Measurements from ENCODE around the gene EPB41L4A. TPM values are rescaled to one million over a fixed set of nuclear protein-coding genes. Genes with fewer than 3 reads are reported as not detected.

EPB41L4A gene
- total RNA-seq, 1 donor from 2014 or later: 30.6 TPM

GRCh38 chr5:112143690-112144089 is 275.4 kb downstream of the EPB41L4A start:
- Histone ChIP-seq H3K27me3 (ENCODE audit: control insufficient read depth, insufficient read depth, low read length) (no peaks in the 10 kb centered on the region), H3K36me3 (ENCODE audit: control insufficient read depth, insufficient read depth, low read length) (no peaks in the 10 kb centered on the region), H3K4me3 (ENCODE audit: low read depth, low read length) (no peak overlapping the region)
- DNase-seq (ENCODE audit: low read depth): no peak
- TF ChIP-seq CTCF (IDR thresholded peaks at IDR 0.05; ENCODE audit: insufficient read depth, low read length, poor library complexity, severe bottlenecking): no peak

- DNase-seq (ENCODE audit: low read depth): peak; percentile 79
- Histone ChIP-seq H3K27me3 (ENCODE audit: control insufficient read depth, insufficient read depth, low read length) (no peaks in the 10 kb centered on the region), H3K36me3 (ENCODE audit: control insufficient read depth, insufficient read depth, low read length) (no peaks in the 10 kb centered on the region), H3K4me3 (ENCODE audit: low read depth, low read length) (no peak overlapping the region)
- TF ChIP-seq CTCF (IDR thresholded peaks at IDR 0.05; ENCODE audit: insufficient read depth, low read length, poor library complexity, severe bottlenecking): no peak
Measured at GRCh38 chr5:112142769-112143270, 276.3 kb downstream of the EPB41L4A start.

GRCh38 chr5:112141582-112141981 is 277.5 kb downstream of the EPB41L4A start:
- no peak overlapping the region for H3K4me3 ChIP-seq (ENCODE audit: low read depth, low read length)
- H3K36me3 ChIP-seq (ENCODE audit: control insufficient read depth, insufficient read depth, low read length): no peaks in the 10 kb centered on the region
- DNase-seq (ENCODE audit: low read depth): no peak
- no peaks in the 10 kb centered on the region for H3K27me3 ChIP-seq (ENCODE audit: control insufficient read depth, insufficient read depth, low read length)
- no peak for TF ChIP-seq CTCF (IDR thresholded peaks at IDR 0.05; ENCODE audit: insufficient read depth, low read length, poor library complexity, severe bottlenecking)

GRCh38 chr5:112138526-112138925 is 280.6 kb downstream of the EPB41L4A start:
- H3K4me3 ChIP-seq (ENCODE audit: low read depth, low read length): no peak overlapping the region
- no peak for TF ChIP-seq CTCF (IDR thresholded peaks at IDR 0.05; ENCODE audit: insufficient read depth, low read length, poor library complexity, severe bottlenecking)
- no peak for DNase-seq (ENCODE audit: low read depth)
- H3K36me3 ChIP-seq (ENCODE audit: control insufficient read depth, insufficient read depth, low read length): no peaks in the 10 kb centered on the region
- H3K27me3 ChIP-seq (ENCODE audit: control insufficient read depth, insufficient read depth, low read length): no peaks in the 10 kb centered on the region

- no peak for DNase-seq (ENCODE audit: low read depth)
- no peak for TF ChIP-seq CTCF (IDR thresholded peaks at IDR 0.05; ENCODE audit: insufficient read depth, low read length, poor library complexity, severe bottlenecking)
- no peaks in the 10 kb centered on the region for H3K36me3 ChIP-seq (ENCODE audit: control insufficient read depth, insufficient read depth, low read length)
- no peaks in the 10 kb centered on the region for H3K27me3 ChIP-seq (ENCODE audit: control insufficient read depth, insufficient read depth, low read length)
- H3K4me3 ChIP-seq (ENCODE audit: low read depth, low read length): no peak overlapping the region
Measured at GRCh38 chr5:112136773-112137172, 282.3 kb downstream of the EPB41L4A start.

- Histone ChIP-seq H3K27me3 (ENCODE audit: control insufficient read depth, insufficient read depth, low read length) (no peaks in the 10 kb centered on the region), H3K36me3 (ENCODE audit: control insufficient read depth, insufficient read depth, low read length) (no peaks in the 10 kb centered on the region), H3K4me3 (ENCODE audit: low read depth, low read length) (no peak overlapping the region)
- no peak for TF ChIP-seq CTCF (IDR thresholded peaks at IDR 0.05; ENCODE audit: insufficient read depth, low read length, poor library complexity, severe bottlenecking)
- no peak for DNase-seq (ENCODE audit: low read depth)
Measured at GRCh38 chr5:112127861-112128260, 291.2 kb downstream of the EPB41L4A start.

Data from kidney epithelial cell (primary cell).